Fibroblast of skin of abdomen (primary cell): ENCODE data around the gene RAP1GAP2.

Experiments
- DNase-seq: peaks from one replicate; pipeline ENCODE4 v3.0.0-alpha.2; 2013

RAP1GAP2 gene

GRCh38 chr17:2853283-2854142 is 57.3 kb downstream of the RAP1GAP2 start:
- peak; percentile 20 for DNase-seq

DNA sequence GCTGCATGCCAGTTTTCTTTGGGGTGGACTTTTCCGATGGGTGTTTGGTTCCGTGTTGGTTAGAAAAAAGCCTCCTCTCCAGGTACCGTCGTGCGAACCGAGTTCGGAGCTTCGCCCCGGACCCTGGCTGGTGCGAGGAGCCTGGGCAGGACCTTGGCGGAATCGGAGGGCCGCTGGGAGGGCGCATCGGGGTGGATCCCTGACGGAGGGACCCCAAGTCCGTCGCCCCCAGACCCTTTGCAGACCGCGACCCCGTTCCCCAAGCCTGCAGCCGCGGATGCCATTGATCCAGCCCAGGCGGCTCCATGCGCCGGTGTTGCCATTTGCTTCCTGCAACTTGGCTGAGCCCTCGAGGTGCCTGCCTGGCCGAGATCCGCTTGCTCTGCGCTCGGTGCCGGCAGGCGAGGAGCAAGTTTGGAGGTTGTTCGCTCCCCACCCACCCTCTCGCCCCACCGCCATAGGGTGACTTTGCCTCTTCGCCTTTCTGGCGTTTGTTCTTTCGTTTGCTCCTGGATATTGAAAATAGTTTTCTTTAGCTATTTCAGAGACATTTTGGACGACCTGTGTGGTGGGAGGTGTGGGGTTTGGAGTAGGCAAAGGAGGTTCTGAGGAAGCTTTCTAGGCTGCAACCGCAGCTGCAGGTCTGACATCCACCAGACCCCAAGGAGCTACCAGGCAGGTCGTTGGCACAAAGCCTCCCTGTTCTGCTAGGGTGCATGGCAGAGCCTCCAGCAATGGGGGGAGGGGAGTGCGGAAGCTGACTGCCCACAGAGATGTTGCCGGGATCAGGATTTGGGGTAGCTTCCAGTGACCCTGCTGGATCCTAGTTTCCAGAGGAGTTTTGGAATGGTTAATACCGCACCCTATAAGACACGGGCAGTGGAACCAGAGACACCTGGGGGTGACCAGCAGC is 58.2 kb downstream of the RAP1GAP2 start:
- DNase-seq = no peak

DNA sequence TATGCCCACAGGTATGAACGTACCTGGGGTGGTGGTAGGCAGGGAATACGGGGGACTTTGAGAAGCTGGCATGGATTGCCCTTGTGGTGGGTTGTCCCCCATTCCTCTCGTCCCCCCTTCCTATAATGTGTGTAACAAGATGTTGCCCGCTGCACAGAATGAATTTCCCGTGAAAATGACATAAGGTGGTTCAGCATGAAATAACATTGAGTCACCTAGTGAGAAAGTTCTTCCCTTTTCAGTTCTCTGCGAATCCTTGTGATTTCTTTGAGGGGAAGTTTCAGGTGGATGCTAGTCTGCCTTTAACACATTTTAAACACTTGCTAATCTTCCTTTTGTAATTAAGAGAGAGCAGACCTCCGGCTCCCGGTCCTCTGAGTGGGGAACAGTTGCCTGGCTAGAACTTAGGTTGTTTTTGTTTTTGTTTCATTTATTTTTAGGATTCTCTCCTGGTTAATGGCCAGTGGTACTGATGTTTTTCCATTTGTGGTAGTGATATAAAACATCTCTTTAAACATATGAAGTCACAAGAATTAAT is 58.9 kb downstream of the RAP1GAP2 start:
- DNase-seq = no peak

- no peak for DNase-seq
These were observed 60.5 kb downstream of the RAP1GAP2 start for GRCh38 chr17:2856727-2857126.

DNA sequence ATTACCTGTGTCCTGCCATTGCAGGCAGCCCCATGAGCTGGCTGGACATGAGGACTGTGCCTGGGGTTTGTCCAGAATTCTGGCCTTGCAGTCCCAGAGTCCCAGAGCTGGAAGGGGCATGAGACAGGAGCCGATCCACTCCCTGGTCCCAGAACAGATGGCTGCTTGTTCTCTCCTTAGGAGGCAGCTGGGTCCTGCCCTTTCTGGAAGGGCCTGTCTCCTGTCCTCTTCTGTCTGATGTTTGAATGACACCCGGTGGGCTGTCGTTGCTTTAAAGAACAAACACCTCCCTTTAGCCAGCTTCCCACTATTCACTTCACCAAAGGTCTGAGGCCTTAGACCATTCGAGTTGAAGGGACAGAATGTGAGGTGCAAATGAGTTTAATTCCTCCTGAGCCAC is 63.8 kb downstream of the RAP1GAP2 start:
- no peak for DNase-seq

DNA sequence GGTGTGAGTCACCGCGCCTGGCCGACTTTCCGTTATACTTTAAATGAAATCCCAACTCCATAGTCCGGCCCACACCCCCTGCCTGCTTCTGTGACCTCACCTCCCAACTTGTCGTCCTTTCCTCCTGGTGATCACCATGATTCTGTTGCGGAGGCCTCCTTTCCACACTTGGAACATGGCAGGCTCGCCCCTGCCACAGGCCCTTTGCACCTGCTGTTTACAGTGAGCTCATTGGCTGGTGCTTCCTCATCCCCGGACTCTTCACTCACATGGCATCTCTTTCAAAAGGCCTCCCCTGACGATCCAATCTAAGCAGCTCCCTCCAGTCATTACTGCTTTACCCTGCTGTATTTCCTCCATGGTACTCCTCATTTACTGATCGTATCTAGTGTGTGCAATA is 64.6 kb downstream of the RAP1GAP2 start:
- no peak for DNase-seq

GRCh38 chr17:2862197-2862596 is 66.0 kb downstream of the RAP1GAP2 start:
- no peak for DNase-seq

DNA sequence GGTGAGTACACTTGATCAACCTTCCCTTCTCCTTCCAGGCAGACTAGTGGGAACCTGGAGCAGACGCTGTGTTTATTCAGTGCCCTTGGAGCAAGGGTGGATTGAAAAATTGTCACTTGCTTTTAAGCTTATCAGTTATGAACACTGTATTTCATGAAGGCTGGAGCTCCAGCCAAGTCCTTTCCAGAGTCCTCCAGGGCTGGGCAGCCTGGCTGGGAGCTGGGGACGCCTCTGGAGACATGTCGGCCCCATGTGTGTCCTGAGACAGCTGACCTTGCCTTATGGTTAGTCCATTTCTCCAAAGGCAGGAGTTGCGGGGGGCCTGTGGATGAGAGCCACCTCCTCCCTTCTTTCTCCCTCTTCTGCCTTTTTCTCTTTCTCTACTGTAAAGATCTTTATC is 67.0 kb downstream of the RAP1GAP2 start:
- DNase-seq = no peak

- no peak for DNase-seq
These were observed 69.0 kb downstream of the RAP1GAP2 start for GRCh38 chr17:2865228-2865627.

DNA sequence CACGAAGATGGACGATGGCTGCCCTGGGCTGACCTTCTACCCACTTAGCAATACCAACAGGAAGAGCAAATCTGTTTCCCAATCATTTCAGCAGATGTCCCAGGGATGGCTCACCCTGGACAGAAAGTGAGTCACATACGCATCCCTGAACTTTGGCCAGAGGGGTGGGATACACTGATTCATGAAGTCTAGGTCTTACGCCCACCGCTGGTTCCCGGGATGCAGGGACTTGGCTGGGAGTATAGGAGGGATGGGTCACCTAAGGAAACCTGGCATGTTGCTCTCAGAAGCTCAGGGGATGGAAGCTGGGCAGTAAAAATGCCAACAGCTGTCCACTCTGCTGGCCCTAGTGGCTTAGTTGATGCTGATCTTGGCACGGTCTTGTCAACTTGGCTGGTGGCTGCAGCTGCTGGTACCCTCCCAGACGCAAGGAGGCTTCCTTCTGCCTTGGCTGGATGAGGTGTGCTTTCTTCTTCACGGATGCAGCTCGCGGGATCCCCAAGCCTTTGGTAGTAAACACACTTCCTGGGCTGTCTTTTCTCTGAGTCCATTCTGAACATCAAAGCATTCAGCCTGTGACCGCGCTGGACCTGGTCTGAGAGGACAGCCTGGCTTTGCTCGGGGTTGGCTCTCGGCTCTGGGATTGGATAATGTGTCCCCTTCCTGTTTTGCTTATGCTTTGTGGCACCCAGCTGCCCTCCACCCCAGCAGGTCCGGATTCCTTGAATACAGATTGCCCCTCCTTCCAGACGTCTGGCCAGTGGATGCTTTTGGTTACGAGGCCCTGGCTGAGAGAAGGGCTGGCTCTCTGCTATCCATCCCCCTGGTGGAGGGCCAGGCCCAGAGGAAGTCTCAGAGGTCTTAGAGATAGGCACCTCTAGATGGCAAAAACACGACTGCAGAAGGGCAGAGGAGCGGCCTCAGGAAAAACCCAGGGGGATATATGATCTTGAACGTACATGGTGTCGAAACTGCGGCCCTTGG is 71.5 kb downstream of the RAP1GAP2 start:
- peak; percentile 27 for DNase-seq

DNA sequence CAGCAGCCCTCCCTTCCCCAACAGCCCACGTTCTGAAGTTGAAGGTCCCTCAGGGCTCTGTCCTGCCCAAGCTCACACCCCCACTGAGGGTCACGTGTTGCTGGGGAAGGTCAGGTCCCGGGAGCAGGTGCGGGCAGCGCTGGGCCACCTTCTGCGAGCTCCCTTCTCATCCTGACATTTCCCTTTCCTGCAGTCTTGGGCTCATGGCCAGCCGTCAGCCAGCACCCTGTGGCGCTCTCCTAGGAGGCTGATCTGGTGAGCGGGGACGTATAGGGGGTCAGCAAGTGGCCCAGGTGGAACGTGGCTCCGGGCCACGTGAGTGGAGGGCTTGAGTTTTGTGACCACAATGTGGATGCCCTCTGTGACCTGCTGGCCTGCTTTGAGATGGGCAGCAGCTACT is 73.4 kb downstream of the RAP1GAP2 start:
- no peak for DNase-seq

DNA sequence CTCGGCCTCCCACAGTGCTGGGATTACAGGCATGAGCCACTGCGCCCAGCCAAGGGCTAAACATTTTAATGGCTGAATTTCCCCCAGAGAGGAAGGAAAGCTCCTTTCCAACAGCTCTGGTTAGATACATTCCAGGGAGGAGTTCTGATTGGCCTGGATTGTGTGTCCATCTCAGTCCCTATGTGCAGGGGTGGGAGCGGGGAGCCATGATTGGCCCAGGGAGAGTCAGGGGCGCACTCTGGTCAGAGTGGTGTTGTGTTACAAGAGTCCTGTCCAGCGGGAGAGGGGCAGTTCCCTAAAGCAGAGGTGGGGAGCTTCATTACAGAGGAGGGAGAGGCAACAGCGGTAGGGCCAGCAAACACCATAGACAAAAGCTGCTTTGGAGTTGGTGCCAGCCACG is 75.0 kb downstream of the RAP1GAP2 start:
- no peak for DNase-seq

DNA sequence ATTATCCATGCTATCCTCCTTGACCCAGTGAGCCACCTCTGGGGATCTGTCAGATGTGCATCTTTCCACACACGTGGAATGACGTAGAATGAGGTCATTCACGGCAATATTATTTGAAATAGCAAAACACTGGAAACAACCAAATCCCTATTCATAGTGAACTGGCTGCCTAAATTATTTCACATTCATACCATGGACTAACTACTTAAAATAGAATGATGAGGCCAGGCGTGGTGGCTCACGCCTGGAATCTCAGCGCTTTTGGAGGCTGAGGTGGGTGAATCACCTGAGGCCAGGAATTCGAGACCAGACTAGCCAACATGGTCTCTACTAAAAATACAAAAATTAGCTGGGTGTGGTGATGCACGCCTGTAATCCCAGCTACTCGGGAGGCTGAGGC is 75.5 kb downstream of the RAP1GAP2 start:
- DNase-seq = no peak

GRCh38 chr17:2872282-2872681 is 76.0 kb downstream of the RAP1GAP2 start:
- no peak for DNase-seq

DNA sequence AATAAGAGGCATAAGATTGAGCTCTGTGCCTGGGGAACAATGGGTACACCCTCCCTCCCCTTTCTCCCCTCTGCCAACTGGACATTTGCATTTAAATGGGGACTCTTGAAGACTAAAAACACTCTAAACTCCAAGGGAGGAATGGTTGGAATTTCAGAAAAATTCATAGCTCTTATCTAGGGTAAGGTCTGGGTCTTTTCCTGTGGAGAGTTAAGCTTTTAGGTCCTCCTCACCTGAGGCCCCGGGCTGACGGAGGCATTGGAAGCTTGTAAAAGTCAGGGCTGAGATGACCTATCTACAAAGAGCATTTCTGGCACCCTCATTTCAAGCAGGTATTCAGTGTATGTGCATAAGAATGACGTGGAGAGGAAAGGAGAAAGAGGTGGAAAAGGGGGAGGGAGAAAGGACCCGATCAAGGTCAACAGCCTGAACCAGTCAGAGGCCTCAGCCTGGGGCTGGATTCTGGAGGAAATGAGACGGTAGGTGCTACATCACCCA is 78.0 kb downstream of the RAP1GAP2 start:
- no peak for DNase-seq

GRCh38 chr17:2875608-2876007 is 79.4 kb downstream of the RAP1GAP2 start:
- no peak for DNase-seq

DNA sequence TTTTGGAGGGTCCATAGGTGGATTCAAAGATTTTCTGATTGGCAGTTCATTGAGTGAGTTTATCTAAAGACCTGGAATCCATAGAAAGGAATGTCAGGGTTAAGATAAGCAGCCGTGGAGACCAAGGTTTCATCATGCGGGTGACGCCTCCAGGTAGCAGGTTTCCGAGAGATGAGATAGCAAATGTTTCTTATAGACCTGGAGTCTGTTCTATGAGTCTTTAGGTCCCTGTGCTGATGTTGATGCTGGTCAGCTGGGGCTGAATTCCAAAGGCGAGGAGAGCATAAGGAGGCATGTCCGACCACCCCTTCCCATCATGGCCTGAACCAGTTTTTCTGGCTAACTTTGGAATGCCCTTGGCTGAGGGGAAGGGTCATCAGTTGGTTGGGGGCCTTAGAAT is 80.2 kb downstream of the RAP1GAP2 start:
- no peak for DNase-seq

DNA sequence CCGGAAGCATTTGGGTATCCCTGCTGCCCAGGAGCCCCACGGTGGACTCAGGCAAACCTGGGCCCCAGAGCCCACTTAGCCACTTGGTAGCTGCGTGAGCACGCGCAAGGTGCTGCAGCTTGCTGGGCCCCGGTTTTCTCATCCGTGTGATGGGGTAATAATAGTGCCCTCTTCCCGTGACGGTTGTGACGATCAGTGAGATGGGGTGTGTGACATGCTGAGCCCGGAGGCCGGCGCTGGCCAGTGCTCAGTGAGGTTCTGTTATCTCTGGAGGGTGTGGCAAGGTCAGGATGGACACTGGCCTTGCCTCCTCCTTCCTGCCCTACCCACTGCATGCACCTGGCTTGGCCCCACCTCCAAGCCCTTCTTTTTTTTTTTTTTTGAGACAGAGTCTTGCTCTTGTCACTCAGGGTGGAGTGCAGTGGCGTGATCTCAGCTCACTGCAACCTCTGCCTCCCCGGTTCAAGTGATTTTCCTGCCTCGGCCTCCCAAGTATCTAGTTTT is 82.6 kb downstream of the RAP1GAP2 start:
- DNase-seq = no peak

DNA sequence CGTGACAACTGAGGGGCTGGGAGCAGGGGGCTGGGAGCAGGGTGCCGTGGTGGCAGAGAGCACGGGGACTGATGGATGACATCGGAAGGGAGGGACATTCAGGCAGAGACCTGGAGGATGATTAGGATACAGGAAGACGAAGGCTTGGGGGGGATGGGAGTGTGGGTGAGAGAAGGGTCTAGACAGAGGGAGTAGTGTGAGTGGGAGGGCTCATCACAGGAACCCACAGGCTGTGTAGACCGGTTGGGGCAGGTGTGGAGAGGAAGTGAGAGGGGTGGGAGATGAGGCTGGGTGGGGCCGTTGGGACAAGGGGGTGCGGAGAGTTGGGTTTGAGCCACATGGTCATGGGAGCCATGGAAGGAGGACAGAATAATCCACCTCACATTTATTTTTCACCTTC is 83.8 kb downstream of the RAP1GAP2 start:
- DNase-seq = no peak

GRCh38 chr17:2881295-2881694 is 85.1 kb downstream of the RAP1GAP2 start:
- DNase-seq = no peak

DNA sequence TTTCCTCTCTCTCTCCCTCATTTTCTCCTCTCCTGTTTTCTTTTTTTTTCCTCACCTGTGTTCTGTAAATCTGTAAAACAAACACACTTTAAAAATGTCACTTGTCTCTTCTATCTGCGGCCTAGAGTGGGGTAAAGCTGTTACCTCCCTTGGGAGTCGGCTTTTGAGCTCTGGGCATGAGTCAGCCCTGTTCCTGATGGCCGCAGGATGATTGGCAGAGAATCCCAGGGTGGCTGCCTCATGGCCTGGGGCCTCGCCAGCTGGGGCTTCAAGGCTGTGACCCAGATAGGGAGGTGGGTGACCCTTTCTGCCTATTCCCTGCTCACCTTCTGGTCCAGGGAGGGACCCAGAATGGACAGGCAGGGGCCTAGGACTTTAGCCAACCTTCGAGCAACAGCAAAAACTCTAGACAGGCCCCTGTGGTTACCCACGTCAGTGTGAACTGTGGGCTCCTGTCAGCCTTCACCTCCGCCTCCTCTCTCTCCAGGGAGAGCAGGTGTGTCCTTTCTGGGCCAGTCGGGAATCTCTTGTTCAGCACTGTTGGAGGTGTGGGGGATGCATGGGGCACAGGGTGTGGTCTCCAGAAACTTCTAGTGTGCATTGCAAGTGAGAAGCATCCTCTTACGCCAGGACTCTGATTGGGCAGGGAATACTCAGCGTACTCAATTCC is 87.4 kb downstream of the RAP1GAP2 start:
- DNase-seq = peak; percentile 7
